Liver (tissue), 9 donors: ENCODE results near the gene SYS1. TPM values are rescaled to one million over a fixed set of nuclear protein-coding genes. Genes with fewer than 3 reads are reported as not detected.

Experiments
- DNase-seq: peaks from one replicate; pipeline ENCODE4 v3.0.0-alpha.2; 2017; ENCODE audit warnings: low spot score
- H3K27ac ChIP-seq, 2 donors: one replicate each; pipeline ENCODE4 v1.7.0; 2013; ENCODE audit warnings: inconsistent platforms in 2 of 2, low read length in 2 of 2, control low read depth in 1 of 2, low read depth in 1 of 2, mild to moderate bottlenecking in 1 of 2
- H3K27me3 ChIP-seq, 4 donors: one replicate each; pipeline versions ENCODE4 v1.6.1 to v1.7.0; 2013; ENCODE audit warnings: low read length in 3 of 4, inconsistent platforms in 1 of 4, mild to moderate bottlenecking in 1 of 4, moderate library complexity in 1 of 4; ENCODE audit not compliant: control insufficient read depth in 4 of 4, insufficient read depth in 4 of 4
- H3K36me3 ChIP-seq, 4 donors: one replicate each; pipeline versions ENCODE4 v1.6.1 to v1.7.0; 2013; ENCODE audit warnings: low read length in 3 of 4, mild to moderate bottlenecking in 3 of 4, low read depth in 1 of 4, moderate library complexity in 1 of 4; ENCODE audit not compliant: control insufficient read depth in 4 of 4, insufficient read depth in 3 of 4
- H3K4me1 ChIP-seq, 4 donors: one replicate each; pipeline versions ENCODE4 v1.6.1 to v1.7.0; 2013; ENCODE audit warnings: low read length in 3 of 4, mild to moderate bottlenecking in 3 of 4, moderate library complexity in 1 of 4; ENCODE audit not compliant: control insufficient read depth in 4 of 4, insufficient read depth in 4 of 4
- H3K4me3 ChIP-seq, 3 donors: one replicate each; pipeline versions ENCODE4 v1.6.1 to v1.7.0; 2013; ENCODE audit warnings: low read length in 3 of 3, control low read depth in 1 of 3, low read depth in 1 of 3, mild to moderate bottlenecking in 1 of 3
- H3K9ac ChIP-seq, 2 donors: one replicate each; pipeline ENCODE4 v1.7.0; 2013; ENCODE audit warnings: low read length in 2 of 2, mild to moderate bottlenecking in 2 of 2, moderate library complexity in 2 of 2, control low read depth in 1 of 2, low read depth in 1 of 2
- H3K9me3 ChIP-seq, 4 donors: one replicate each; pipeline versions ENCODE4 v1.6.1 to v1.7.0; 2013; ENCODE audit warnings: low read length in 3 of 4; ENCODE audit not compliant: control insufficient read depth in 4 of 4
- ATF3 ChIP-seq: IDR thresholded peaks from 2 replicates; pipeline ENCODE4 v1.6.1; 2016; ENCODE audit warnings: antibody characterized with exemption
- CTCF ChIP-seq: fragments of 150-350 bp; IDR thresholded peaks from 2 replicates; pipeline ENCODE4 v1.5.1; 2017; ENCODE audit warnings: improper control_type of control experiment, low read depth, low read length; ENCODE audit not compliant: missing input control
- EGR1 ChIP-seq, 2 donors: IDR thresholded peaks; 2 replicates each; pipeline ENCODE4 v1.6.1; 2016 to 2018; ENCODE audit warnings: antibody characterized with exemption in 2 of 2, low read depth in 2 of 2
- FOXA1 ChIP-seq: IDR thresholded peaks from 2 replicates; pipeline ENCODE4 v1.6.1; 2016; ENCODE audit warnings: antibody characterized with exemption
- FOXA2 ChIP-seq: IDR thresholded peaks from 2 replicates; pipeline ENCODE4 v1.6.1; 2016; ENCODE audit warnings: antibody characterized with exemption
- GABPA ChIP-seq, 2 donors: IDR thresholded peaks in 1 of 2; conservative IDR thresholded peaks in 1 of 2; 2 replicates each; pipeline ENCODE4 v1.6.1; 2016; ENCODE audit warnings: antibody characterized with exemption in 2 of 2, mild to moderate bottlenecking in 1 of 2, moderate library complexity in 1 of 2
- HNF4A ChIP-seq, 2 donors: conservative IDR thresholded peaks; 2 replicates each; pipeline ENCODE4 v1.6.1; 2016; ENCODE audit warnings: antibody characterized with exemption in 2 of 2, mild to moderate bottlenecking in 2 of 2
- HNF4G ChIP-seq: IDR thresholded peaks from 2 replicates; pipeline ENCODE4 v1.6.1; 2016; ENCODE audit warnings: antibody characterized with exemption
- JUND ChIP-seq, 2 donors: IDR thresholded peaks; 2 replicates each; pipeline ENCODE4 v1.6.1; 2016; ENCODE audit warnings: antibody characterized with exemption in 2 of 2
- MAX ChIP-seq: IDR thresholded peaks from 2 replicates; pipeline ENCODE4 v1.6.1; 2016; ENCODE audit warnings: antibody characterized with exemption
- NR2F2 ChIP-seq: IDR thresholded peaks from 2 replicates; pipeline ENCODE4 v1.6.1; 2016; ENCODE audit warnings: antibody characterized with exemption
- RAD21 ChIP-seq, 2 donors: IDR thresholded peaks; 2 replicates each; pipeline ENCODE4 v1.6.1; 2016; ENCODE audit warnings: antibody characterized with exemption in 2 of 2, mild to moderate bottlenecking in 2 of 2
- REST ChIP-seq: IDR thresholded peaks from 2 replicates; pipeline ENCODE4 v1.6.1; 2016; ENCODE audit warnings: antibody characterized with exemption, mild to moderate bottlenecking
- RXRA ChIP-seq, 2 donors: IDR thresholded peaks; 2 replicates each; pipeline ENCODE4 v1.6.1; 2017 to 2018; ENCODE audit warnings: antibody characterized with exemption in 2 of 2, mild to moderate bottlenecking in 1 of 2
- SP1 ChIP-seq: IDR thresholded peaks from 2 replicates; pipeline ENCODE4 v1.6.1; 2018; ENCODE audit warnings: antibody characterized with exemption, mild to moderate bottlenecking
- TAF1 ChIP-seq: conservative IDR thresholded peaks from 2 replicates; pipeline ENCODE4 v1.6.1; 2016; ENCODE audit warnings: antibody characterized with exemption, mild to moderate bottlenecking
- YY1 ChIP-seq: IDR thresholded peaks from 2 replicates; pipeline ENCODE4 v1.6.1; 2016; ENCODE audit warnings: antibody characterized with exemption, mild to moderate bottlenecking
- ZBTB33 ChIP-seq: IDR thresholded peaks from 2 replicates; pipeline ENCODE4 v1.6.1; 2016; ENCODE audit warnings: antibody characterized with exemption
- WGBS: extraction: QIAGEN DNeasy Blood & Tissue Kit; methylation state at CpG from one replicate; pipeline ENCODE4 v1.1.7; 2013; 5-methylcytosine and 5-hydroxymethylcytosine counted together
- polyA plus RNA-seq, 2 donors: library from polyadenylated mRNA; stranded (reverse) in 1 of 2; unstranded in 1 of 2; fragments of 200-250 nt in 1 of 2; fragments of >200 nt in 1 of 2; fragmentation: Nextera tagmentation in 1 of 2; extraction: Ambion mirVana in 1 of 2; gene quantifications; one replicate each; pipeline versions ENCODE4 v1.2.1 to v1.2.3, GENCODE V29; 2013 to 2015
- total RNA-seq, 2 donors: library from RNA; depleted of rRNA; stranded (reverse); fragments of >200 nt; gene quantifications; one replicate each; pipeline ENCODE4 v1.2.3, GENCODE V29; 2014
- donor health status: healthy.
- donor health status: healthy.
- donor health status: healthy.
- donor health status: healthy.
- donor health status: healthy.

Gene SYS1
- total and polyA plus RNA-seq, 4 donors, result 15.0 to 37.8 (median 28.1) TPM

- Histone ChIP-seq H3K27me3 (no peaks in the 10 kb centered on the region), H3K36me3 (peaks cover 2 to 36% (median 17%) of the 10 kb centered on the region in 4 donors), H3K27ac (peak overlapping the region; percentile 81 to 97), H3K9ac (peak overlapping the region; percentile 31 to 69), H3K9me3 (no peaks in the 10 kb centered on the region), H3K4me3 (peak overlapping the region in 1 of 3 donors; percentile 3), H3K4me1 (peaks cover 23 to 66% (median 54%) of the 10 kb centered on the region in 4 donors)
- peak; percentile 14 for TF ChIP-seq YY1
- peak; percentile 52 to 53 for TF ChIP-seq RXRA (IDR thresholded peaks at IDR 0.05)
- peak in 1 of 2 donors; percentile 53 for TF ChIP-seq EGR1 (IDR thresholded peaks at IDR 0.05; ENCODE audit: low read depth in 2 of 2)
- peak in 1 of 2 donors; percentile 4 for TF ChIP-seq JUND (IDR thresholded peaks at IDR 0.05)
- TF ChIP-seq FOXA2, result no peak
- TF ChIP-seq MAX, result no peak
- no peak for TF ChIP-seq FOXA1
- no peak for TF ChIP-seq CTCF
- TF ChIP-seq SP1, result peak; percentile 10
- no peak for TF ChIP-seq ZBTB33
- TF ChIP-seq REST, result no peak
- no peak for TF ChIP-seq HNF4A (conservative IDR thresholded peaks at IDR 0.05)
- peak; percentile 27 for TF ChIP-seq NR2F2
- no peak for TF ChIP-seq HNF4G
- TF ChIP-seq TAF1, result no peak
- TF ChIP-seq RAD21 (IDR thresholded peaks at IDR 0.05), result peak in 1 of 2 donors; percentile 11
- no peak for TF ChIP-seq GABPA (IDR thresholded peaks at IDR 0.05 in 1 of 2, conservative IDR thresholded peaks at IDR 0.05 in 1 of 2)
- peak; percentile 2 for TF ChIP-seq ATF3
- DNase-seq, result no peak
- 25% methylated on average over 15 of the region's 15 CpGs for WGBS
These were observed 25.4 kb upstream of the SYS1 start for GRCh38 chr20:45337367-45338120.
